Keratinocyte (primary cell): ENCODE measurements around the gene PLPPR2. TPM values are rescaled to one million over a fixed set of nuclear protein-coding genes. Genes with fewer than 3 reads are reported as not detected.
A peak's percentile ranks its signal among the peaks of the same experiment; 100 is the strongest.

Experiments
- DNase-seq: peaks from one replicate; pipeline ENCODE4 v3.0.0-alpha.2; 2011; ENCODE audit warnings: low read depth, missing footprints, low spot score
- FAIRE-seq: peaks from 2 replicates; lab custom pipeline; 2011; peaks lifted over from hg19 to GRCh38; lab: Jason Lieb, UNC
- H2AFZ ChIP-seq: 2 replicates; pipeline ENCODE4 v1.6.0; 2012; ENCODE audit warnings: low read length, control low read depth, inconsistent platforms; ENCODE audit not compliant: control insufficient read depth
- H3K27ac ChIP-seq: 2 replicates; pipeline ENCODE4 v1.5.1; 2011; ENCODE audit warnings: low read length; ENCODE audit not compliant: control insufficient read depth, insufficient read depth
- H3K27me3 ChIP-seq: 3 replicates; pipeline ENCODE4 v1.6.0; 2011; ENCODE audit warnings: low read length; ENCODE audit not compliant: control insufficient read depth, insufficient read depth; ENCODE audit errors: extremely low read depth
- H3K36me3 ChIP-seq, 2 experiments: 2 replicates in 1 of 2; 3 replicates in 1 of 2; pipeline ENCODE4 v1.5.1; 2011; ENCODE audit warnings: low read length in 2 of 2, mild to moderate bottlenecking in 1 of 2; ENCODE audit not compliant: control insufficient read depth in 2 of 2, insufficient read depth in 2 of 2; ENCODE audit errors: extremely low read depth in 1 of 2
- H3K4me1 ChIP-seq: 3 replicates; pipeline ENCODE4 v1.5.1; 2011; ENCODE audit warnings: low read length; ENCODE audit not compliant: control insufficient read depth, insufficient read depth; ENCODE audit errors: extremely low read depth
- H3K4me2 ChIP-seq: 3 replicates; pipeline ENCODE4 v1.6.0; 2011; ENCODE audit warnings: low read depth, low read length; ENCODE audit not compliant: control insufficient read depth, insufficient read depth; ENCODE audit errors: extremely low read depth
- H3K4me3 ChIP-seq, 3 experiments: fragments of 200-600 bp in 1 of 3; sonication (generic) in 1 of 3; 2 replicates in 2 of 3; 3 replicates in 1 of 3; pipeline ENCODE4 v1.5.1; 2011 to 2016; ENCODE audit warnings: low read length in 3 of 3, mild to moderate bottlenecking in 3 of 3, control low read depth in 2 of 3, inconsistent platforms in 1 of 3, low read depth in 1 of 3, mixed read lengths in 1 of 3, mixed run types in 1 of 3, moderate library complexity in 1 of 3; ENCODE audit not compliant: control insufficient read depth in 2 of 3, insufficient read depth in 2 of 3; ENCODE audit errors: extremely low read depth in 1 of 3
- H3K79me2 ChIP-seq: 2 replicates; pipeline ENCODE4 v1.6.0; 2012; ENCODE audit warnings: low read length; ENCODE audit not compliant: control insufficient read depth, insufficient read depth
- H3K9ac ChIP-seq: 3 replicates; pipeline ENCODE4 v1.6.0; 2011; ENCODE audit warnings: low read length; ENCODE audit not compliant: control insufficient read depth, insufficient read depth; ENCODE audit errors: extremely low read depth
- H3K9me1 ChIP-seq: 3 replicates; pipeline ENCODE4 v1.6.0; 2011; ENCODE audit warnings: low read length; ENCODE audit not compliant: control insufficient read depth, insufficient read depth; ENCODE audit errors: extremely low read depth
- H3K9me3 ChIP-seq: 2 replicates; pipeline ENCODE4 v1.5.1; 2012; ENCODE audit warnings: low read depth, low read length; ENCODE audit not compliant: control insufficient read depth
- H4K20me1 ChIP-seq: 3 replicates; pipeline ENCODE4 v1.6.0; 2011; ENCODE audit warnings: low read length; ENCODE audit not compliant: control insufficient read depth, insufficient read depth; ENCODE audit errors: extremely low read depth
- CTCF ChIP-seq, 3 experiments: IDR thresholded peaks in 1 of 3; conservative IDR thresholded peaks in 1 of 3; optimal IDR thresholded peaks in 1 of 3; 2 replicates in 2 of 3; 3 replicates in 1 of 3; pipeline versions ENCODE3 to v1.5.1; 2011; ENCODE audit warnings: low read length in 3 of 3, mild to moderate bottlenecking in 3 of 3, moderate library complexity in 2 of 3, control low read depth in 1 of 3, inconsistent platforms in 1 of 3; ENCODE audit not compliant: insufficient read depth in 2 of 3; ENCODE audit errors: extremely low read depth in 1 of 3
- EZH2 ChIP-seq: IDR thresholded peaks from one replicate; pipeline ENCODE4 v1.6.1; 2012; ENCODE audit warnings: inconsistent platforms, mild to moderate bottlenecking, low read length, moderate library complexity
- dilution Hi-C: fragments of 300-500 bp; cut with MboI; formaldehyde crosslinking; loops from one replicate; pipeline ENCODE4 v1.7.0; 2020; ENCODE audit warnings: low sequenced_read_pairs; ENCODE audit not compliant: extremely low pct_ligation_motif_present
- polyA plus RNA-seq, 5 experiments: library from polyadenylated mRNA; depleted of rRNA in 3 of 5; stranded (reverse) in 3 of 5; stranded (forward) in 1 of 5; unstranded in 1 of 5; fragments of >200 nt; gene quantifications; 1 replicate in 1 of 5; 2 replicates in 3 of 5; 3 replicates in 1 of 5; pipeline versions ENCODE4 v1.2.1 to v1.2.3, GENCODE V29; 2011 to 2012; ENCODE audit warnings: missing spikeins in 2 of 5, low read depth in 1 of 5, low replicate concordance in 1 of 5

PLPPR2 gene
- polyA plus RNA-seq, 1 donor (not counting 4 experiments of a cell fraction or from before 2014, with no cell fraction given) = 3.5 TPM

GRCh38 chr19:11375143-11375948, 20.1 kb downstream of the PLPPR2 start:
- no peak for DNase-seq
- dilution Hi-C loops = no loop called here

GRCh38 chr19:11377237-11377636, 22.0 kb downstream of the PLPPR2 start:
- peak overlapping the region; percentile 4 for H3K4me2 ChIP-seq
- H3K9me1 ChIP-seq = peaks cover 7% of the 10 kb centered on the region
- peaks cover 4% of the 10 kb centered on the region for H3K79me2 ChIP-seq
- no peaks in the 10 kb centered on the region for H4K20me1 ChIP-seq
- peaks cover 52% of the 10 kb centered on the region for H3K4me1 ChIP-seq
- no peaks in the 10 kb centered on the region for H3K27me3 ChIP-seq
- H3K9ac ChIP-seq = no peak overlapping the region
- peak overlapping the region; percentile 37 for H3K27ac ChIP-seq
- no peak overlapping the region for H3K4me3 ChIP-seq
- H3K9me3 ChIP-seq = no peaks in the 10 kb centered on the region
- FAIRE-seq (no peak), DNase-seq (no peak)
- dilution Hi-C loops = no loop called here
- H2AFZ ChIP-seq = no peak overlapping the region
- no peaks in the 10 kb centered on the region for H3K36me3 ChIP-seq
- no peak for TF ChIP-seq EZH2
- no peak for TF ChIP-seq CTCF (optimal IDR thresholded peaks at IDR 0.05 in 1 of 3, IDR thresholded peaks at IDR 0.05 in 1 of 3, conservative IDR thresholded peaks at IDR 0.05 in 1 of 3; ENCODE audit: extremely low read depth in 1 of 3, insufficient read depth in 2 of 3, low read length in 3 of 3)

More at GRCh38 chr19:11375143-11375948, 20.1 kb downstream of the PLPPR2 start:
- H3K27ac ChIP-seq = peak overlapping the region; percentile 94
- H3K4me2 ChIP-seq = peak overlapping the region; percentile 88
- no peaks in the 10 kb centered on the region for H3K9me3 ChIP-seq
- peaks cover 39% of the 10 kb centered on the region for H3K4me1 ChIP-seq
- H3K9me1 ChIP-seq = peaks cover 7% of the 10 kb centered on the region
- H3K36me3 ChIP-seq = no peaks in the 10 kb centered on the region
- H4K20me1 ChIP-seq = no peaks in the 10 kb centered on the region
- no peak for TF ChIP-seq CTCF (optimal IDR thresholded peaks at IDR 0.05 in 1 of 3, IDR thresholded peaks at IDR 0.05 in 1 of 3, conservative IDR thresholded peaks at IDR 0.05 in 1 of 3; ENCODE audit: extremely low read depth in 1 of 3, insufficient read depth in 2 of 3, low read length in 3 of 3)
- no peak for TF ChIP-seq EZH2
- peak overlapping the region; percentile 73 for H2AFZ ChIP-seq
- peak overlapping the region; percentile 94 for H3K9ac ChIP-seq
- H3K79me2 ChIP-seq = peaks cover 4% of the 10 kb centered on the region
- H3K27me3 ChIP-seq = no peaks in the 10 kb centered on the region
- peak overlapping the region; percentile 47 to 82 (median 81) for H3K4me3 ChIP-seq
- no peak for FAIRE-seq
